Measurements from ENCODE around the gene DDX1.

Gene DDX1

DNA sequence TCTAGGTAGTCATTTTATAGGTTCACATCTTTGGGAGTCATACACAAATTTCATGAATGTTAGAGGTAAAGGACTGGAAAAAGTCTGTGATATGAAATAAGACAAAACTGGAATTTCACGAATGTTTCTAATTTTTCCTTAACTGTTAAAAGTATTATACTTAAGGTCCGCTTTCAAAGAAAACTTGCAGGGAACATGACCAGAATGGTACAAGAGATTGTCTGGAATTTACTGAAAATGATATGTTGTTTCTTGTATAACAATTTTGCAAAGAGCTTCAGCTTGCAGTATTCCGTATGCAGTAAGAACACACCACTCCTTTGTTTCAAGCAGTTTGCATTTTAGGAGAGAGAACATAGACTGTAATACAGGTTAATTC is 1.6 kb downstream of the DDX1 start:
- no peak for TF ChIP-seq CTCF (IDR thresholded peaks at IDR 0.05; ENCODE audit: low read depth, low read length)
- in situ Hi-C loops (cut with HindIII; ENCODE audit: low sequenced_read_pairs), result no loop called here
- no peak for DNase-seq (ENCODE audit: low read depth, low spot score)
- H3K4me3 ChIP-seq (ENCODE audit: low read depth, low read length), result no peak overlapping the region

DNA sequence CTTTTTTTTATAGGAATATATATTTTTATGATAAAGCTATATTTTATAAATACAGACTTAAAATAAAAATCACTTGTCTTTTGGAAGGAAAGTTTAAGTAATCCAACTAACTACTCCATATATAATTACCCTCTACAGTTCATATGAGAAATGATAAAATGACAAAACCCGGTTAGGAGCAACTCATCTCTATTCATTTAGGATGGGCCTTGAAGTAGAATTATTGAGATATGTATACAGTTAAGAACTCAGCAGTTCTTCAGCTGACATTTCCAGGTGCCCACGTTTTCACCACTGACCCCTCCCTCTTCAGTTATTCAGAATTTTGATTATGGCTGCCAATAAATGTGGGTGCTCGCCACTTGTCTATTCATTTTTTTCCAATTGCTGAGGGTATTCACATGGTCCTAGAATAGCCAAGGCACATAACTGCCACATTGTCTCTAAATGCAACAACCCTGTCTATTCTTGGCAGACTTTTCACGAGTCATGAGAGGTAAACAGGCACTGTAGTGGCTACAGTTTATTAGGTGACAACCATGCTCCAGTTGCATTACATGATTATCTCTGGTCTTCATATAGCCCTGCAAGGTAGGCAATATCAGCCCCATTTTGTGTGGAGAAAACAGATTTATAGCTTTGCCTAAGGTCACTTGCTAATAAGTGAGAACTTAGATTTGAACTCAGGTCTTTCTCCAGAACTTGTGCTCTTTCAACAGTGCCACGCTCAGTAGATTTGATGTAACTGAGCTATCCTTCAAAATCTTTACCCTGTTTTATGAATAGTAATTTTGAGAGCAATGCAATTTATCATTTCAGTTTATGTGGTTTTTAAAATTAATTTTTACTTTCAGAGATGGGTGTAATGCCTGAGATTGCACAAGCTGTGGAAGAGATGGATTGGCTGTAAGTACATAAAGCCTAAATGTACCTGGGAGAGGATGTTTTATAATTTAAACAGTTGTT is 2.9 kb downstream of the DDX1 start:
- H3K4me3 ChIP-seq (ENCODE audit: low read depth, low read length), result no peak overlapping the region
- in situ Hi-C loops (cut with HindIII; ENCODE audit: low sequenced_read_pairs), result no loop called here
- DNase-seq (ENCODE audit: low read depth, low spot score), result no peak
- no peak for TF ChIP-seq CTCF (IDR thresholded peaks at IDR 0.05; ENCODE audit: low read depth, low read length)

GRCh38 chr2:15595342-15595905 is 3.8 kb downstream of the DDX1 start:
- no peak for TF ChIP-seq CTCF (IDR thresholded peaks at IDR 0.05; ENCODE audit: low read depth, low read length)
- DNase-seq (ENCODE audit: low read depth, low spot score), result no peak
- H3K4me3 ChIP-seq (ENCODE audit: low read depth, low read length), result no peak overlapping the region
- in situ Hi-C loops (cut with HindIII; ENCODE audit: low sequenced_read_pairs), result no loop called here

- in situ Hi-C loops (cut with HindIII; ENCODE audit: low sequenced_read_pairs), result no loop called here
- H3K4me3 ChIP-seq (ENCODE audit: low read depth, low read length), result no peak overlapping the region
- DNase-seq (ENCODE audit: low read depth, low spot score), result no peak
- TF ChIP-seq CTCF (IDR thresholded peaks at IDR 0.05; ENCODE audit: low read depth, low read length), result no peak
These were observed 4.3 kb downstream of the DDX1 start for GRCh38 chr2:15595936-15596335.

DNA sequence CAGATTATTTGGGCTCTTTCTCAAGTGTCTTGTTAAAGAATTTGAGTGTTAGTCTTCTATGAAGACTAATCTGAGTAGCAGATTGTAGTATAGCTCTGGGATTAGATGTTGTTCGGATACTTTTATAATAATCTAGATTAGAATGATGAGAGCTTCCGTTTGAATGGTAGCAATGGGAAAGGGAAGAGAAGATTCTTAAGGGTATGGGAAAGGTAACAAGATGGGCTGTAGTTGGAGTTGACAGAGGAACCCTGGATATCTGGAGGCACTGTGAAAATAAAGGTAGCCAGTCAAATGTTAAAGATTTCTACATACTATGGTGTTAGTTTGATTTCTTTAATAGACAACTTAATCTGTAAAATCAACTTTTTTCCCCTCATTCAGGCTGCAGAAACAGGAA is 4.7 kb downstream of the DDX1 start:
- in situ Hi-C loops (cut with HindIII; ENCODE audit: low sequenced_read_pairs), result no loop called here
- no peak for TF ChIP-seq CTCF (IDR thresholded peaks at IDR 0.05; ENCODE audit: low read depth, low read length)
- no peak for DNase-seq (ENCODE audit: low read depth, low spot score)
- H3K4me3 ChIP-seq (ENCODE audit: low read depth, low read length), result no peak overlapping the region

DNA sequence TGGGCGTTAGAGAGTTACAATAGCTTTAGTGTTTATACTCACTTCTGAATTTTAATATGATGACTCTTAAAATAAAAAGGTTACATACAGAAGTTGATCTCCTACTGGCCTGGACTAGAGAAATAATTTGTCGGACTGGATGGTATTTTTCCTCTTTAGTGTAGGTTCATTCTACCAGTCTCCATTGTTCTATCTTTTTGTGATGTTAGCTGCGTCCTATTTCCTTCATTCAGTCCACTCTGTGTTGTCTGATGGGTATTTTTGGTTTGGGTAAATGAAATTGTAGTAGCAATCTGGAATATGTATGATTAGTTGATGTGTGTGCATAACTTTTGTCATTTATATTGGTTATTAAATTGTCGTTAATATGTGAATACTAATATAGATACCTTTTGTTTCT is 5.3 kb downstream of the DDX1 start:
- no peak for TF ChIP-seq CTCF (IDR thresholded peaks at IDR 0.05; ENCODE audit: low read depth, low read length)
- DNase-seq (ENCODE audit: low read depth, low spot score), result no peak
- in situ Hi-C loops (cut with HindIII; ENCODE audit: low sequenced_read_pairs), result no loop called here

More for the DNA sequence above, 5.3 kb downstream of the DDX1 start:
- no peak overlapping the region for H3K4me3 ChIP-seq (ENCODE audit: low read depth, low read length)
